Osteoblast (primary cell): ENCODE data around the gene C12orf57. TPM values are rescaled to one million over a fixed set of nuclear protein-coding genes. Genes with fewer than 3 reads are reported as not detected.

Experiments
- DNase-seq: peaks from one replicate; pipeline ENCODE4 v3.0.0; 2011; ENCODE audit warnings: low spot score, mixed read lengths; ENCODE audit not compliant: insufficient read length; ENCODE audit errors: missing footprints
- H2AFZ ChIP-seq: 2 replicates; pipeline ENCODE4 v1.6.0; 2011; ENCODE audit warnings: mild to moderate bottlenecking, low read length
- H3K27ac ChIP-seq: 2 replicates; pipeline ENCODE4 v1.5.1; 2011; ENCODE audit warnings: mild to moderate bottlenecking, low read depth, low read length, moderate library complexity
- H3K27me3 ChIP-seq: 2 replicates; pipeline ENCODE4 v1.6.0; 2012; ENCODE audit warnings: mild to moderate bottlenecking, control low read depth, inconsistent platforms, low read length, moderate library complexity; ENCODE audit not compliant: insufficient read depth
- H3K36me3 ChIP-seq: 2 replicates; pipeline ENCODE4 v1.5.1; 2011; ENCODE audit warnings: mild to moderate bottlenecking, low read length, control low read depth, moderate library complexity; ENCODE audit not compliant: insufficient read depth
- H3K4me1 ChIP-seq: 2 replicates; pipeline ENCODE4 v1.5.1; 2011; ENCODE audit warnings: mild to moderate bottlenecking, low read length, control low read depth, moderate library complexity; ENCODE audit not compliant: insufficient read depth
- H3K4me2 ChIP-seq: 2 replicates; pipeline ENCODE4 v1.6.0; 2011; ENCODE audit warnings: mild to moderate bottlenecking, low read length; ENCODE audit not compliant: insufficient read depth
- H3K4me3 ChIP-seq: fragments of 200-600 bp; sonication (generic); 3 replicates; pipeline ENCODE4 v1.5.1; 2012; ENCODE audit warnings: mild to moderate bottlenecking, low read length, inconsistent platforms; ENCODE audit not compliant: insufficient read depth
- H3K79me2 ChIP-seq: 2 replicates; pipeline ENCODE4 v1.6.0; 2012; ENCODE audit warnings: mild to moderate bottlenecking, low read length, control low read depth, inconsistent platforms; ENCODE audit not compliant: insufficient read depth
- H3K9me3 ChIP-seq: 2 replicates; pipeline ENCODE4 v1.5.1; 2011; ENCODE audit warnings: low read depth, low read length, control low read depth
- H4K20me1 ChIP-seq: 2 replicates; pipeline ENCODE4 v1.6.0; 2012; ENCODE audit warnings: mild to moderate bottlenecking, low read length, control low read depth; ENCODE audit not compliant: insufficient read depth
- CTCF ChIP-seq: IDR thresholded peaks from 2 replicates; pipeline ENCODE4 v1.5.1; 2011; ENCODE audit warnings: mild to moderate bottlenecking, low read depth, low read length, moderate library complexity; ENCODE audit errors: extremely low read depth
- total RNA-seq: library from RNA; depleted of rRNA; stranded (reverse); fragments of >200 nt; gene quantifications from 2 replicates; pipeline ENCODE4 v1.2.3, GENCODE V29; 2012

C12orf57 gene
- total RNA-seq, 1 donor: 81.4 TPM

- no peak for DNase-seq
- H4K20me1 ChIP-seq: no peaks in the 10 kb centered on the region
- no peak overlapping the region for H3K4me3 ChIP-seq
- no peak overlapping the region for H3K27ac ChIP-seq
- no peak for TF ChIP-seq CTCF
- no peaks in the 10 kb centered on the region for H3K9me3 ChIP-seq
- H2AFZ ChIP-seq: no peak overlapping the region
- no peak overlapping the region for H3K4me2 ChIP-seq
- H3K79me2 ChIP-seq: peaks cover 36% of the 10 kb centered on the region
- peaks cover 48% of the 10 kb centered on the region for H3K36me3 ChIP-seq
- H3K27me3 ChIP-seq: no peaks in the 10 kb centered on the region
- H3K4me1 ChIP-seq: peaks cover 10% of the 10 kb centered on the region
These were observed 30.4 kb downstream of the C12orf57 start for GRCh38 chr12:6974180-6974579.

DNA sequence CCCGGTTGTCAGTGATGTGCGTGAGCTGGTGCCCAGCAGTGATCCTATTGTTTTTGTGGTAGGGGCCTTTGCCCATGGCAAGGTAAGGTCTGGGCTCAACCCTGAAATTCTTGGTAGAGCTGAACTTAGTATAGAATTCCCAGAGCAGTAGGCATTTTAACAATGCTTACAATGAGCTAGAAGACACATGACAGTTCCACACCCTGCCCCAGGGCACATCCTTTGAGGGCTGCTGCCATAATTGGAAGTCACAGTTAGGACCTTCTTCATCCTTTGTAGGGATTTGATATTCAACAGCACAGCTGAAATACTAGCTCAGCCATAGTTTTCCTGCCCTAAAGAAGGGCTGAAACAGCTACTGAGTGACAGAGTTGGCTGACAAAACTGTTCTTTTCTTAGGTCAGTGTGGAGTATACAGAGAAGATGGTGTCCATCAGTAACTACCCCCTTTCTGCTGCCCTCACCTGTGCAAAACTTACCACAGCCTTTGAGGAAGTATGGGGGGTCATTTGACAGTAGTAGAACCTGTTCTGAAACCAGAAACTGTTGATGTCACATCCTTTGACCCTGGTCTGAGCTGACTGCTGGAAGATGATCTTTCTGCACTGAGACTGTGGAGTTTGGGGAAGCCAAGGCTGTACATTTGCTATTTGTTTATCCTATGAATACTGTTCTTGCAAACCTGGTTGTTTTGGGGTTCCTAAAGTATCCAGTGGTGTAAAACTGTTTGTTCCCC lies 31.6 kb downstream of the C12orf57 start:
- Histone ChIP-seq H4K20me1 (no peaks in the 10 kb centered on the region), H3K27me3 (no peaks in the 10 kb centered on the region), H3K36me3 (peaks cover 50% of the 10 kb centered on the region), H3K79me2 (peaks cover 24% of the 10 kb centered on the region), H3K9me3 (no peaks in the 10 kb centered on the region), H3K4me2 (no peak overlapping the region), H3K4me3 (no peak overlapping the region), H3K4me1 (peaks cover 6% of the 10 kb centered on the region), H3K27ac (no peak overlapping the region), H2AFZ (no peak overlapping the region)
- no peak for DNase-seq
- TF ChIP-seq CTCF: no peak

DNA sequence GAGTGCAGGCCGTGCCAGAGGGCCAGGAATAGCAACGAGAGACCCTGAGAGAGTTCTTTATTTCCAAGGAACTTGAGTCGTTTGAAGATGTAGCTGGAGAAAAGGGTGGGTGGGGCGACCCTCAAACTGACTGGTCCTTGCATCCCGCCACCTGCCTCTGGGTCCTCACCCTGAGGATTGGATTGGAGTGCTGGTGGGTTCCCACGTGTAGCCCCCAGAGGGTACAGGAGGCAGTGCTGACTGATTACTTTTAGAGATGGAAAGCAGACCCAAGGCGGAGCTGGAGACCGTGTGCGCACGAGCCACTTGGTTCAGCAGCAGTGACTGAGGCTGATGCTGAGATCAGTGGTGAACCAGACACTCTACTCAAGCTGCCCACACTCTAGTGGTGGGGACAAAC lies 33.8 kb downstream of the C12orf57 start:
- Histone ChIP-seq H3K79me2 (peaks cover 4% of the 10 kb centered on the region), H3K36me3 (peaks cover 69% of the 10 kb centered on the region), H3K4me1 (no peaks in the 10 kb centered on the region), H3K4me3 (no peak overlapping the region), H3K9me3 (no peaks in the 10 kb centered on the region), H4K20me1 (no peaks in the 10 kb centered on the region), H3K27me3 (no peaks in the 10 kb centered on the region), H3K4me2 (no peak overlapping the region), H3K27ac (no peak overlapping the region), H2AFZ (no peak overlapping the region)
- no peak for DNase-seq
- no peak for TF ChIP-seq CTCF

GRCh38 chr12:6978188-6978587 lies 34.4 kb downstream of the C12orf57 start:
- Histone ChIP-seq H4K20me1 (no peaks in the 10 kb centered on the region), H3K4me1 (no peaks in the 10 kb centered on the region), H3K79me2 (no peaks in the 10 kb centered on the region), H3K4me2 (no peak overlapping the region), H3K27me3 (no peaks in the 10 kb centered on the region), H2AFZ (no peak overlapping the region), H3K4me3 (no peak overlapping the region), H3K9me3 (no peaks in the 10 kb centered on the region), H3K27ac (no peak overlapping the region), H3K36me3 (peaks cover 72% of the 10 kb centered on the region)
- no peak for TF ChIP-seq CTCF
- DNase-seq: no peak
